Measurements from ENCODE around the gene PDCD6IP.

The PDCD6IP gene

DNA sequence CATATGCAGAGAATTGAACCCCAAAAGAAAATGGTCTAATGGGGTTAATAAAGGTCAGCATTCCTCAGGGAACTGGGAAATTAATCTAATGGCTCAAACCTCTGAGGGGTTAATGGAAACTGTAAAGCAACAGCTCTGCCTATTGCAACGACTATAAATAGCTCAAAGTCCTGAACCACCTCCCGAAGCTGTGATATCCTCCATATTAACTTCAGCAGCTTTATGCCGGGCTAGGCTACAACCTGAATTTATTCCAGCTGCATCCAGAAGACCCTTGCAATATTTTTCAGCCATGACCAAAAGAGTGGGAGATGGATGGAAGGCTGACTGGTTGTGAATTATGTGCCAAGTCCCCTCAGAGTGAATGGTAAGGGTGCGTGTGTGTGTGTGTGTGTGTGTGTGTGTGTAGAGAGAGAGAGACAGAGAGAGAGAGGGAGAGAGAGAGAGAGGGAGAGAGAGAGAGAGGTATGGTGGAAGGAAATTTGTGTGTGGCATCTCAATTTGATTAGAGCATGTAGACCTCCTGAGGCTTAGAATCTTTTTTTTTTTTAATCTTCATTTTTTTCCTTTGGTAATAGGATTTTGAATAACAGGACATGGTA is 109.9 kb downstream of the PDCD6IP start:
- H3K36me3 ChIP-seq (ENCODE audit: insufficient read depth, insufficient read length, low read length), result no peaks in the 10 kb centered on the region
- H3K4me3 ChIP-seq (ENCODE audit: insufficient read length, low read depth), result no peak overlapping the region
- TF ChIP-seq ZNF274 (IDR thresholded peaks at IDR 0.05; ENCODE audit: low read depth, low read length) (no peak), YY1 (IDR thresholded peaks at IDR 0.05; ENCODE audit: insufficient read depth, insufficient read length) (no peak), SUZ12 (IDR thresholded peaks at IDR 0.05; ENCODE audit: extremely low read depth, insufficient read depth, insufficient read length) (no peak)
- H3K27me3 ChIP-seq (ENCODE audit: insufficient read depth, insufficient read length), result no peaks in the 10 kb centered on the region
- H3K4me1 ChIP-seq (ENCODE audit: insufficient read depth, insufficient read length), result no peaks in the 10 kb centered on the region
- no peak overlapping the region for H3K9ac ChIP-seq (ENCODE audit: insufficient read length, low read depth)
- DNase-seq (ENCODE audit: low read depth, low spot score), result no peak
- H3K9me3 ChIP-seq (ENCODE audit: insufficient read depth, low read length), result no peaks in the 10 kb centered on the region

DNA sequence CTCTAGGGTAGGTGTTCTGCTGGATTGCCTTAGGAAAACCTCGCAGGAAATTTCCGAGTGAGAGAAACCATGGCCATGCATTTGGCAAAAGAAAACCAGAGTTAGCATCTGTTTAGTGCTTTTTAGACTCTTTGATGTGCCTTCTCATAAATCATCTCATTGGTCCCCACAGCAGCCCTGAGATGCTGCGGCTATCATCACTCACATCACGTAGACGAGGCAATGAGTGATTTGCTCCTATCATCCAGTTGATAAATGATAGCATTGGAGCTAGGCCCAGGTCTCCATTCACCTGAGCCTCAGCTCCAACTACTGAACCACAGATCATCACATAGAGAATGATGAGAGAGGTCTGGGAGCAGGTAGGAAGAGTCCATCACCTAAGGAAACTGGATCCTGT is 111.1 kb downstream of the PDCD6IP start:
- no peak for DNase-seq (ENCODE audit: low read depth, low spot score)
- H3K4me3 ChIP-seq (ENCODE audit: insufficient read length, low read depth), result no peak overlapping the region
- H3K4me1 ChIP-seq (ENCODE audit: insufficient read depth, insufficient read length), result no peaks in the 10 kb centered on the region
- H3K9ac ChIP-seq (ENCODE audit: insufficient read length, low read depth), result no peak overlapping the region
- no peak for TF ChIP-seq ZNF274 (IDR thresholded peaks at IDR 0.05; ENCODE audit: low read depth, low read length)
- TF ChIP-seq YY1 (IDR thresholded peaks at IDR 0.05; ENCODE audit: insufficient read depth, insufficient read length), result no peak
- TF ChIP-seq SUZ12 (IDR thresholded peaks at IDR 0.05; ENCODE audit: extremely low read depth, insufficient read depth, insufficient read length), result no peak
- no peaks in the 10 kb centered on the region for H3K27me3 ChIP-seq (ENCODE audit: insufficient read depth, insufficient read length)
- no peaks in the 10 kb centered on the region for H3K9me3 ChIP-seq (ENCODE audit: insufficient read depth, low read length)
- H3K36me3 ChIP-seq (ENCODE audit: insufficient read depth, insufficient read length, low read length), result no peaks in the 10 kb centered on the region

- H3K27me3 ChIP-seq (ENCODE audit: insufficient read depth, insufficient read length), result no peaks in the 10 kb centered on the region
- TF ChIP-seq SUZ12 (IDR thresholded peaks at IDR 0.05; ENCODE audit: extremely low read depth, insufficient read depth, insufficient read length) (no peak), ZNF274 (IDR thresholded peaks at IDR 0.05; ENCODE audit: low read depth, low read length) (no peak), YY1 (IDR thresholded peaks at IDR 0.05; ENCODE audit: insufficient read depth, insufficient read length) (no peak)
- H3K36me3 ChIP-seq (ENCODE audit: insufficient read depth, insufficient read length, low read length), result no peaks in the 10 kb centered on the region
- H3K4me1 ChIP-seq (ENCODE audit: insufficient read depth, insufficient read length), result no peaks in the 10 kb centered on the region
- no peaks in the 10 kb centered on the region for H3K9me3 ChIP-seq (ENCODE audit: insufficient read depth, low read length)
- DNase-seq (ENCODE audit: low read depth, low spot score), result no peak
- no peak overlapping the region for H3K4me3 ChIP-seq (ENCODE audit: insufficient read length, low read depth)
- H3K9ac ChIP-seq (ENCODE audit: insufficient read length, low read depth), result no peak overlapping the region
Measured at GRCh38 chr3:33910031-33910430, 111.6 kb downstream of the PDCD6IP start.

GRCh38 chr3:33911525-33912322 is 113.3 kb downstream of the PDCD6IP start:
- TF ChIP-seq YY1 (IDR thresholded peaks at IDR 0.05; ENCODE audit: insufficient read depth, insufficient read length), result no peak
- H3K9me3 ChIP-seq (ENCODE audit: insufficient read depth, low read length), result no peaks in the 10 kb centered on the region
- H3K4me3 ChIP-seq (ENCODE audit: insufficient read length, low read depth), result no peak overlapping the region
- H3K4me1 ChIP-seq (ENCODE audit: insufficient read depth, insufficient read length), result peaks cover 3% of the 10 kb centered on the region
- no peaks in the 10 kb centered on the region for H3K36me3 ChIP-seq (ENCODE audit: insufficient read depth, insufficient read length, low read length)
- no peak for DNase-seq (ENCODE audit: low read depth, low spot score)
- H3K9ac ChIP-seq (ENCODE audit: insufficient read length, low read depth), result no peak overlapping the region
- H3K27me3 ChIP-seq (ENCODE audit: insufficient read depth, insufficient read length), result no peaks in the 10 kb centered on the region

DNA sequence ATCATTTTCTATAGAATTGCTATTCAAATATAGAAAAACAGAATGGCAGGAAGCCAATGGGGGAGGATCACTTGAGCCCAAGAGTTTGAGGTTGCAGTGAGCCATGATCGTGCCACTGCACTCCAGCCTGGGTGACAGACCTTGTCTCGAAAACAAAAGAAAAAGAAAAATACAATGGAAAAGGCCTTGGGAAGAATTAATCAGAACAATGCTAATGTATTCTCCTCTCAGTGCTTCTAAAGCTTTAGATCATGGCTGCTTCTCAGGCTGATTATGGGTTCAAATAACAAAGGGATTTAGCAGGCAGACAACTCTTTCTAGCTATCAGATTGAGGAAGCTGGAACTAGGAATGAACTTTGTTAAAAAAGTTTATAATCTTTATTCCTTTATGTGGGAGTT is 115.8 kb downstream of the PDCD6IP start:
- Histone ChIP-seq H3K9me3 (ENCODE audit: insufficient read depth, low read length) (no peaks in the 10 kb centered on the region), H3K4me3 (ENCODE audit: insufficient read length, low read depth) (no peak overlapping the region), H3K36me3 (ENCODE audit: insufficient read depth, insufficient read length, low read length) (no peaks in the 10 kb centered on the region), H3K27me3 (ENCODE audit: insufficient read depth, insufficient read length) (no peaks in the 10 kb centered on the region), H3K9ac (ENCODE audit: insufficient read length, low read depth) (no peak overlapping the region), H3K4me1 (ENCODE audit: insufficient read depth, insufficient read length) (peaks cover 3% of the 10 kb centered on the region)
- TF ChIP-seq ZNF274 (IDR thresholded peaks at IDR 0.05; ENCODE audit: low read depth, low read length), result no peak
- TF ChIP-seq YY1 (IDR thresholded peaks at IDR 0.05; ENCODE audit: insufficient read depth, insufficient read length), result no peak
- TF ChIP-seq SUZ12 (IDR thresholded peaks at IDR 0.05; ENCODE audit: extremely low read depth, insufficient read depth, insufficient read length), result no peak
- DNase-seq (ENCODE audit: low read depth, low spot score), result no peak

GRCh38 chr3:33914731-33915379 is 116.4 kb downstream of the PDCD6IP start:
- Histone ChIP-seq H3K4me3 (ENCODE audit: insufficient read length, low read depth) (no peak overlapping the region), H3K27me3 (ENCODE audit: insufficient read depth, insufficient read length) (no peaks in the 10 kb centered on the region), H3K9ac (ENCODE audit: insufficient read length, low read depth) (no peak overlapping the region), H3K4me1 (ENCODE audit: insufficient read depth, insufficient read length) (peaks cover 3% of the 10 kb centered on the region), H3K9me3 (ENCODE audit: insufficient read depth, low read length) (no peaks in the 10 kb centered on the region), H3K36me3 (ENCODE audit: insufficient read depth, insufficient read length, low read length) (no peaks in the 10 kb centered on the region)
- DNase-seq (ENCODE audit: low read depth, low spot score), result no peak
- TF ChIP-seq YY1 (IDR thresholded peaks at IDR 0.05; ENCODE audit: insufficient read depth, insufficient read length), result no peak

DNA sequence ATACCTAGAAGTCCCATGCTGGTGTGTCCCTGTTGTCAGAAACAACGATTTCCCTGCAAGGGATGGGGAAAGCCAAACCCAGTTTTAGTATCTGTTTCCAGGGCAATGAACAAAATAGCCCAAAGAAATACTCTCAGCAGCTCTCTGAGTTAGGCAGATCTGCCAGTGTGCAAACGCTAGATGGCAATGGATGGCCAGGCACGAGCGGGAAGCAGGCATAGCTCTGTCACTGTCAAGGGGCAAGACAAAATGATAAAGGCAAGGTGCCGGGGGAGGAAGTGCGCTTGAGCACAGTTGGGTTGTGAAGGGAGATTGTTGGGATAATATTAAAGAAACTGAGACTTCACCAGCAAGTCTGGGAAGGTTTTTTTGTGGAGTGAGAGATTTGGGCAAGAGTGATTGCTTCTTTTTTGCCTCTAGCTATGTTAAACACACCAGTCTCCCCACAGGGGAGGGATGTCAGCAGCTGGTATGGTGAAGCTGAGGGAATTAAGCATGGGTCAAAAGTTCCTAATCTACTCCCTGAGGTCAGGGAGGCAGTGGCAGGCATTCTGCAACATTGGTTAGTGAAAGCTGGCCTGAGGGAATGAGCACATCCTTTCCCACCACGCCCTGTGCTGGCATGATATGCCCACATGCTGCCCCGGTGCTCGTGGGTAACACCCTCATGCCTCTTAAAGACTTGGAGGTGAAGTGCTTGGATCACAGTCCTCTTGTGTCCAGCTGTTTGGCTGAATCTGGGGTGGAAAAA is 117.5 kb downstream of the PDCD6IP start:
- TF ChIP-seq ZNF274 (IDR thresholded peaks at IDR 0.05; ENCODE audit: low read depth, low read length), result no peak
- TF ChIP-seq SUZ12 (IDR thresholded peaks at IDR 0.05; ENCODE audit: extremely low read depth, insufficient read depth, insufficient read length), result no peak
- no peak for TF ChIP-seq YY1 (IDR thresholded peaks at IDR 0.05; ENCODE audit: insufficient read depth, insufficient read length)
- H3K27me3 ChIP-seq (ENCODE audit: insufficient read depth, insufficient read length), result no peaks in the 10 kb centered on the region

More for the DNA sequence above, 117.5 kb downstream of the PDCD6IP start:
- DNase-seq (ENCODE audit: low read depth, low spot score), result no peak
- Histone ChIP-seq H3K36me3 (ENCODE audit: insufficient read depth, insufficient read length, low read length) (no peaks in the 10 kb centered on the region), H3K9ac (ENCODE audit: insufficient read length, low read depth) (no peak overlapping the region), H3K9me3 (ENCODE audit: insufficient read depth, low read length) (no peaks in the 10 kb centered on the region), H3K4me1 (ENCODE audit: insufficient read depth, insufficient read length) (peaks cover 3% of the 10 kb centered on the region), H3K4me3 (ENCODE audit: insufficient read length, low read depth) (no peak overlapping the region)

All from NT2/D1 (cell line).